ENCODE data around the gene TUBGCP2. TPM values are rescaled to one million over a fixed set of nuclear protein-coding genes. Genes with fewer than 3 reads are reported as not detected.
"Not testable (repeated sequence)": the region's sequence is repeated elsewhere in the genome, so short reads cannot be mapped to it uniquely, and the experiment has no call there.

The TUBGCP2 gene
- total and polyA plus RNA-seq, 11 donors: 33.5 to 49.5 (median 38.2) TPM

GRCh38 chr10:133325440-133326222 is 17.0 kb upstream of the TUBGCP2 start:
- H3K36me3 ChIP-seq: no peaks in the 10 kb centered on the region
- TF ChIP-seq CTCF (IDR thresholded peaks at IDR 0.05) (no peak), POLR2A (IDR thresholded peaks at IDR 0.05) (no peak)
- H3K4me3 ChIP-seq: peak overlapping the region; percentile 9 to 52 (median 41)
- intact Hi-C loops (cut with DNase I): loop anchor here in 8 of 10 donors (5.0 to 10.0 kb wide), 4 partner anchors 192 to 282 kb away; partner anchors contain the start of gene CYP2E1 (in 1 of the 8)
- no peak overlapping the region for H3K27ac ChIP-seq
- DNase-seq (peak in 1 of 5 donors; percentile 26), ATAC-seq (peak in 1 of 4 donors; percentile 21)
- WGBS, 4 donors: 1 to 2% (median 2%) methylated on average over 25 to 91 of the region's 91 CpGs
- H3K4me1 ChIP-seq: peaks cover 0 to 29% (median 14%) of the 10 kb centered on the region in 12 donors
- H3K27me3 ChIP-seq: peaks cover 42 to 55% (median 50%) of the 10 kb centered on the region in 9 donors
- H3K9me3 ChIP-seq: peaks cover 0 to 4% (median 0%) of the 10 kb centered on the region in 12 donors

GRCh38 chr10:133324857-133325260 is 16.2 kb upstream of the TUBGCP2 start:
- 21 to 28% (median 25%) methylated on average over 8 to 20 of the region's 20 CpGs for WGBS, 4 donors

GRCh38 chr10:133324198-133324792 is 15.6 kb upstream of the TUBGCP2 start:
- Histone ChIP-seq H3K9me3 (peaks cover 0 to 4% (median 0%) of the 10 kb centered on the region in 12 donors), H3K4me1 (peaks cover 0 to 22% (median 12%) of the 10 kb centered on the region in 12 donors), H3K4me3 (peak overlapping the region in 2 of 12 donors; percentile 25), H3K27ac (no peak overlapping the region), H3K27me3 (peaks cover 40 to 53% (median 47%) of the 10 kb centered on the region in 9 donors), H3K36me3 (no peaks in the 10 kb centered on the region)
- intact Hi-C loops (cut with DNase I): loop anchor here in 1 of 10 donors (10.0 kb wide), 1 partner anchor 201 kb away; the partner anchor contains the start of gene CYP2E1
- ATAC-seq: peak; percentile 18 to 82 (median 75)
- WGBS, 4 donors: 7 to 22% (median 9%) methylated on average over 2 to 13 of the region's 13 CpGs
- peak in 3 of 5 donors; percentile 51 to 71 (median 53) for DNase-seq
- TF ChIP-seq POLR2A (IDR thresholded peaks at IDR 0.05): no peak

More at GRCh38 chr10:133324857-133325260, 16.2 kb upstream of the TUBGCP2 start:
- no peak overlapping the region for H3K27ac ChIP-seq
- DNase-seq: peak in 1 of 5 donors; percentile 18
- intact Hi-C loops (cut with DNase I): loop anchor here in 8 of 10 donors (5.0 to 10.0 kb wide), 4 partner anchors 192 to 282 kb away; partner anchors contain the start of gene CYP2E1 (in 1 of the 8)
- peaks cover 0 to 4% (median 0%) of the 10 kb centered on the region in 12 donors for H3K9me3 ChIP-seq
- H3K27me3 ChIP-seq: peaks cover 42 to 54% (median 50%) of the 10 kb centered on the region in 9 donors
- ATAC-seq: peak in 1 of 4 donors; percentile 2
- H3K36me3 ChIP-seq: no peaks in the 10 kb centered on the region
- H3K4me3 ChIP-seq: peak overlapping the region in 7 of 12 donors; percentile 31 to 52 (median 41)
- H3K4me1 ChIP-seq: peaks cover 0 to 26% (median 13%) of the 10 kb centered on the region in 12 donors
- TF ChIP-seq CTCF (IDR thresholded peaks at IDR 0.05): no peak
- TF ChIP-seq POLR2A (IDR thresholded peaks at IDR 0.05): no peak

- ATAC-seq, H3K9me3 ChIP-seq, H3K36me3 ChIP-seq, H3K4me3 ChIP-seq, DNase-seq, H3K27ac ChIP-seq: not testable (repeated sequence)
- intact Hi-C loops (cut with DNase I): loop anchor here in 1 of 10 donors (10.0 kb wide), 1 partner anchor 203 kb away; the partner anchor contains the start of gene CYP2E1
- peaks cover 0 to 28% (median 14%) of the 10 kb centered on the region in 12 donors for H3K4me1 ChIP-seq
- H3K27me3 ChIP-seq: peaks cover 19 to 41% (median 31%) of the 10 kb centered on the region in 9 donors
- 77 to 80% (median 78%) methylated on average over 12 to 13 of the region's 14 CpGs for WGBS, 4 donors
Measured at GRCh38 chr10:133322064-133322709, 13.5 kb upstream of the TUBGCP2 start.

- DNase-seq, H3K27ac ChIP-seq, H3K36me3 ChIP-seq, ATAC-seq, H3K9me3 ChIP-seq, H3K4me3 ChIP-seq: not testable (repeated sequence)
- WGBS, 4 donors: 88 to 95% (median 93%) methylated on average over 6 of the region's 6 CpGs
- intact Hi-C loops (cut with DNase I): loop anchor here in 1 of 10 donors (10.0 kb wide), 1 partner anchor 204 kb away; the partner anchor contains the start of gene CYP2E1
- peaks cover 0 to 25% (median 11%) of the 10 kb centered on the region in 12 donors for H3K4me1 ChIP-seq
- H3K27me3 ChIP-seq: peaks cover 7 to 28% (median 20%) of the 10 kb centered on the region in 9 donors
Measured at GRCh38 chr10:133320852-133321422, 12.3 kb upstream of the TUBGCP2 start.

Data from heart left ventricle (tissue), 16 donors.